GM18867 (cell line): ENCODE measurements around the gene KLHL33.

Experiments used
- ATAC-seq: cut with Tn5 transposase; IDR thresholded peaks from one replicate; pipeline ENCODE4 v1.9.1; 2021; ENCODE audit warnings: mild to moderate bottlenecking, moderate library complexity; ENCODE audit not compliant: unreplicated experiment

Gene KLHL33

GRCh38 chr14:20435582-20436362, at the start of gene KLHL33:
TSS of gene KLHL33 (minus strand) at chr14:20436166. CDS start at chr14:20435811, 355 bp downstream.
- ATAC-seq = no peak

- no peak for ATAC-seq
Measured at GRCh38 chr14:20482382-20482781, 46.4 kb upstream of the KLHL33 start.

GRCh38 chr14:20478894-20479293, 42.9 kb upstream of the KLHL33 start:
- no peak for ATAC-seq

- ATAC-seq = no peak
Measured at GRCh38 chr14:20477211-20477876, 41.4 kb upstream of the KLHL33 start.

- no peak for ATAC-seq
Measured at GRCh38 chr14:20476776-20477175, 40.8 kb upstream of the KLHL33 start.

GRCh38 chr14:20472536-20473169, 36.7 kb upstream of the KLHL33 start:
- ATAC-seq = no peak

- ATAC-seq = no peak
Measured at GRCh38 chr14:20470603-20470901, 34.6 kb upstream of the KLHL33 start.

- ATAC-seq = peak; percentile 29
Measured at GRCh38 chr14:20469890-20470602, 34.1 kb upstream of the KLHL33 start.

GRCh38 chr14:20469242-20469889, 33.4 kb upstream of the KLHL33 start, which contains the start of gene PNP:
TSS of gene PNP (plus strand) at chr14:20469406. CDS start at chr14:20469525, 119 bp downstream.
- peak; percentile 96 for ATAC-seq

GRCh38 chr14:20468764-20469241, 32.8 kb upstream of the KLHL33 start:
- no peak for ATAC-seq

- peak; percentile 92 for ATAC-seq
Measured at GRCh38 chr14:20461225-20462141, 25.5 kb upstream of the KLHL33 start, which contains the start of gene PIP4P1. TSS of gene PIP4P1 (minus strand) at chr14:20461434. CDS start at chr14:20461325, 109 bp downstream.

- ATAC-seq = peak; percentile 7
Measured at GRCh38 chr14:20460458-20461224, 24.7 kb upstream of the KLHL33 start.

GRCh38 chr14:20458031-20458789, 22.2 kb upstream of the KLHL33 start:
- no peak for ATAC-seq

- ATAC-seq = no peak
Measured at GRCh38 chr14:20456971-20457370, 21.0 kb upstream of the KLHL33 start.

GRCh38 chr14:20455355-20456300, 19.7 kb upstream of the KLHL33 start:
- ATAC-seq = peak; percentile 50

- ATAC-seq = peak; percentile 87
Measured at GRCh38 chr14:20454516-20455354, 18.8 kb upstream of the KLHL33 start, which contains the start of the genes APEX1 and OSGEP. TSS of gene APEX1 (plus strand) at chr14:20455226. CDS start at chr14:20455646, 420 bp downstream. TSS of gene OSGEP (minus strand) at chr14:20454812. CDS start at chr14:20454683, 129 bp downstream.
